HG03520 (cell line): ENCODE measurements around the gene ALKBH2.

ENCODE experiments used
- ATAC-seq: cut with Tn5 transposase; IDR thresholded peaks from one replicate; pipeline ENCODE4 v1.9.1; 2021; ENCODE audit warnings: mild to moderate bottlenecking, moderate library complexity; ENCODE audit not compliant: unreplicated experiment

Gene ALKBH2

DNA sequence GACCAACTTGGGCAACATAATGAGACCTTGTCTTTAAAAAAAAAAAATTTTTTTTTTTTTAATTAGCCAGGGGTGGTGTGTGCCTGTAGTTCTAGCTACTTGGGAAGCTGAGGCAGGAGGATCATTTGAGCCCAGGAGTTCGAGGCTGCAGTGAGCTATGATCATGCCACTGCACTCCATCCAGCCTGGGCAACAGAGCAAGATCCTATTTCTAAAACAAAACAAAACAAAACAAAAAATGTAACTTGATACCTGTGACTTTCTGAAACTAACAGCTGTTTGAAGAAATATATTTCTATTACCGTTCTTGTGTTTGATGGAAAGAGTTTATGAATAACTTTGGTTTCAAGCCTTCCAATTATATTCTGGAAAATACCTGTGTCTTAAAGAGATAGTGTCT, 21.4 kb upstream of the ALKBH2 start:
- ATAC-seq: no peak

DNA sequence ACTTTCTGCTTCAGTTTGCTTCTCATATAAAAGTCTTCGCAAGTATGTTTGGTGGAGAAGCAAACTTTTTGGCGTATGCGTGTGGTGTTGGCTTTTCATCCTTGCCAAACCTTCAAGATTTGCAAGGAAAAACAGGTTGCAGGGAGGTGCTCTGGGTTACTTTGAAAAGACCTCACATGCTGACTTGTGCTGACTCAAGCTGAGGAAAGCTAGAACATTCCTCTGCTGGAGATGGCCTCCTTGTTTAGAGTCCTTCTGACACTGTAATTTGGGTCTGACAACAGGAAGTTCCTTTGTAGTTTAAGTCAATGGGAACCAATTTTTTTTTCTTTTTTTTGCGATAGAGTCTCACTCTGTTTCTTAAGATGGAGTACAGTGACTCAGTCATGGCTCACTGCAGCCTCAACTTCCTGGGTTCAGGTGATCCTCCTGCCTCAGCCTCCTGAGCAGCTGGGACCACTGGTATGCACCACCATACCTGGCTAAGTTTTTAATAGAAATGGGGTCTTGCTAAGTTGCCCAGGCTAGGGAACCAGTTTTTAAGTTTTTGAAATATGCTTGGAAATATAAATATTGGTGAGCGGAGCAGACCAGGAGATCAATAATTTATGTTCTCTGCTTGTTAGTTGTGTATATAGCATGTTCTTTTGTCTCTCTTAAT, 20.5 kb upstream of the ALKBH2 start:
- ATAC-seq: no peak

DNA sequence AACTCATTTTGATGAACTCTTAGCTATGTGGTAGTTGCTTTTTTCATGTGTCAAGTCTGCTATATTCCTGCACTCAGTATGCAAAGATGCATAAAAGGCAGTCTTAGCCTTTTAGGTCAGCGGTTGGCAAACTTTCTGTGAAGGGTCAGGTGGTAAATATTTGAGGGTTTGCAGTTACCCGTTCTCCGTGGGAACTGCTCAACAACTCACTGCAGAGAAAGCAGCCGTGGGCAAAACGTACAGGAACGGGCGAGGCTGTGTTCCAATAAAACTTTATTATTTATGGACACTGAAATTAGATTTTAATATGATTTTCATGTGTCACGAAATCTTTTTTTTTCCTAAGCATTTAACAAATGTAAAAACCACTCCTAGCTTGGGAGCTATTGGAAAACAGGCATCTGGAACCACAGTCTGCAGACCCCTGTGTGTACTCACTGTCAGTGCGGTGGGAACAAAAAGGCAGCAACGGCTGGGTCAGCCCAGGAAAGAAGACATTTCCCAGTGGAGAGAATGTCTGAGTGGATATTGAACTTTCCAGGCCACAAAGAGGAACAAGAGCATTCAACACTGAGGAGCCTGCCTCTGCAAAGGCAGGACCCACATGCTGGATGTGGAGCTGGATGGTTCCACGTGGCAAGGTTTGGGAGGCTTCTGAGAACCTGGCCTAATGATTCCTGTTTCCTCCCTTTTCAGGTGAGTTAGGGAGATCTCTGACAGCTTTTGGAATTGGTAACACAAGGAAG, 19.6 kb upstream of the ALKBH2 start:
- no peak for ATAC-seq

DNA sequence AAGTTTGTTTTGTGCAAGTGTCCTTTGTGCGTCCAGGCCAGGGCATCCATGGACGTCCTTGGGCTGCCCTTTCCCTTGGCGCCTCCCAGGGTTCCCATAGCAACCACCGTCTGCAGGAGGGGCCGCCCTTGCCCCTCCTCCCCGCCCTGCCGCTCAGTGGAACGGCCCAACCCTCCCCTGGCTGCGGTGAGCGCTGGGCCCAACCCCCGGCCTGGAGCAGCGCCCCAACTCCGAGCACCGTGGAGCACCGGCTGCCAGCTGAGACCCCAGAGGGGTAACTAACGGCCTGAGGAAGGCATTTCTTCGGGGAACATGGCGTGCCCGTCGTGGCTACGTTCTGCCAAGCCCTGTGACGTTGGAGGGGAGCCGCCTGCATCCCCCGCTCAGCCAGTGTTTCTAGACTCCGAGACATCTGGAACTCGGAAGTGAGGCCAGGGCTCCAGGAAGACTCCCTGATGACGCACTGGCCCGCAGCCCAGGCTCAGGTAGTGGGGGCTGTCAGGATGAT, 17.8 kb upstream of the ALKBH2 start:
- no peak for ATAC-seq

DNA sequence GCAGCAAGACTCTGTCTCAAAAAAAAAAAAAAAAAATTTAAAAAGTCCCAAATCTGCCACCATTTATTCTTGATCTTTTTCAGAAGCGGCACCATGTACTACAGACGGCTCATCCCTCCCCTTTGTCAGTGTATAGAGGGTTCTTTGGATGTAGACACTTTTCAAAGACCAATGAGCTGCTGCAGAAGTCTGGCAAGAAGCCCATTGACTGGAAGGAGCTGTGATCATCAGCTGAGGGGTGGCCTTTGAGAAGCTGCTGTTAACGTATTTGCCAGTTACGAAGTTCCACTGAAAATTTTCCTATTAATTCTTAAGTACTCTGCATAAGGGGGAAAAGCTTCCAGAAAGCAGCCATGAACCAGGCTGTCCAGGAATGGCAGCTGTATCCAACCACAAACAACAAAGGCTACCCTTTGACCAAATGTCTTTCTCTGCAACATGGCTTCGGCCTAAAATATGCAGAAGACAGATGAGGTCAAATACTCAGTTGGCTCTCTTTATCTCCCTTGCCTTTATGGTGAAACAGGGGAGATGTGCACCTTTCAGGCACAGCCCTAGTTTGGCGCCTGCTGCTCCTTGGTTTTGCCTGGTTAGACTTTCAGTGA, 16.6 kb upstream of the ALKBH2 start:
- ATAC-seq: no peak

DNA sequence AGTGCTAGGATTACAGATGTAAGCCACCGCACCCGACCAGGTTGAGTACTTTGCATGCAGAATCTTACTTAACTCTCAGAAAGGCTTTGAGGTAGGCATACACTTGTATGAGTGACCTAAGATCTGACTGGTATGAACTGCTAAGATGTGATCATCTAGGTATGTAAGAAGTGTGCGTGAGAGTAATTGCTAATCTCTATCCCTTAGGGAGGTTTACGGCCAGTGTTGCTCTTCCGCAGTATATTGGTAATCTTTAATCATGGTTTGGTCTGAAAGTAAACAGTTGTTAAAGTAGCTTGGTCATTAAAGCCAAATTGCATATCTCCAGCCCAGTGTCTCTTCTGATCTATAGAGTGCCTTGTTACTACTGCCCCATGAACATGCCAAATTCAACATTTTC, 11.9 kb upstream of the ALKBH2 start:
- no peak for ATAC-seq

DNA sequence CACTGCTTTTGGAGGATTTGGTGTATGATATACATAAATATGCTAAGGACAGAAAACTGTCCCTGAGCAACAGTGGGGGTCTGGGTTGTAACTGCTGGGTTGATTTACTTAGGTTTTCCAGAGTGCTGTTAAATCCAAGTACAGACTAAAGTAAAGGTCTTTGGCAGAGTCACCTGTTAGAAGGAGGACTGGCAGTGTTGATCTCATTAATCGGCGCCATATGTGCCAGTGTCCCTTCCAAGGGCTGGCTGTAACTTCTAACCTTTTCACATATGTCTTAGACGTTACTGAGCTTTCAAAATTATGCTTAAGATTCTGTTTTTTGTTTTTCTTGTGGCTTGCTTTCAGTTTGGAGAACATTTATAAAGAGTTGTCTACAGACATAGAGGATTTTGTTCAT, 9.2 kb upstream of the ALKBH2 start:
- ATAC-seq: no peak

DNA sequence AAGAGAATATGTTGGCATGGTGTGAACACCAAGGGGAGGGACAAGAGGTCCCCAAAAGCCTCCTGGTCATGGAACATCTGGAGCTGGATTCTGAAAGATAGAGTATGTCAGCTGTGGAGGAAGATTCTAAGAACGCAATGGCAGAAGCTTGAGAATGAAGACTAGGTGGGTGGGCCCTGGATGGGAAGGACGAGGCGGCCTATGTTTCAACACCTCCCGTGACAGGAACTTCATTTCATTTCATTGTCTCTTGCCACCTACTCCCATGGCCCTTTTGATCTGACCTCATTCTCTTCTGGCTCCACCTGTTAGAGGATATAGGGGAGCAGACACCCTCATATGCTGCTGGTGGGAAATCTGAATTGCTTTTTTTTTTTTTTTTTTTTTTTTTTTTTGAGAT, 7.5 kb upstream of the ALKBH2 start:
- ATAC-seq: no peak

DNA sequence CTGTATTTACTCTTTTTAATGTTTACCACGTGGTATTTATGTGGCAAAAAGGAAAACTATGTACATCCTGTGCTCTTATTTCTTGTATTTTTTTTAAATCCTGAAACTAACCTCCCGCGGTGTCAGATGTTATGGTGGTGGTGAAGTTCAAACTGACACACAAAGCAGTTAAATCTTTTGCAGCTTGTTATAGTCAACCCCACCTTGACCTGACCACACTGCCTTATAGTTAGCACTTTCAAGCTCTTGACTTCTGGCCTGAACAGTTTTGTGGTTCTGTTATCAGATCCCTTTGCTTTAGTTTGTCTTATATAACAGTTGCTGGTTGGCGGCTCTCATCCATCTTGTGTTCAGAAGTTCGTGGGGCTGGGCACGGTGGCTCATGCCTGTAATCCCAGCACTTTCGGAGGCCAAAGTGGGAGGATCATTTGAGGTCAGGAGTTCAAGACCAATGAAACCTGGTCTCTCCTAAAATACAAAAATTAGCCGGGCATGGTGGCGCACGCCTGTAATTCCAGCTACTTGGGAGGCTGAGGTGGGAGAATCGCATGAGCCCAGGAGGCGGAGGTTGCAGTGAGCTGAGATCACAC, 6.3 kb upstream of the ALKBH2 start:
- no peak for ATAC-seq

DNA sequence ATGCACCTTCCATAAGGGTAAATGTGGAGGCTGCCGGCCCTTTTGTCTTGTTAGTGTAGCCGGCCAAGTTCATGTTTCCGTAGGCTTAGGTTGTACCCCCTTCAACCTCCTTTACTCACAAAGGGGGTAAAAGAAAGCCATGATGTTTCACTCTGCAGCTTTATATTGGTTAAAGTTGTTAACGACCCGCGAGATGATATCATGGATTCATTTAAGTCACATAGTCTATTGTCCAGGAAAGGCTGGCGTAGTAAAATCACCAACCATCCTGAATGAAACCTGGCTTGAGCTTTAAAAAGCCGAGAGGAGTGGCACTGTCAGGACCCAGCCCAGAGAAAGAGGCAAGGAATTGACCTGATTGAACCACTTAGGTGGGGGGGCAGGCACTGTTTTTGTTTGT, 5.4 kb upstream of the ALKBH2 start:
- no peak for ATAC-seq

DNA sequence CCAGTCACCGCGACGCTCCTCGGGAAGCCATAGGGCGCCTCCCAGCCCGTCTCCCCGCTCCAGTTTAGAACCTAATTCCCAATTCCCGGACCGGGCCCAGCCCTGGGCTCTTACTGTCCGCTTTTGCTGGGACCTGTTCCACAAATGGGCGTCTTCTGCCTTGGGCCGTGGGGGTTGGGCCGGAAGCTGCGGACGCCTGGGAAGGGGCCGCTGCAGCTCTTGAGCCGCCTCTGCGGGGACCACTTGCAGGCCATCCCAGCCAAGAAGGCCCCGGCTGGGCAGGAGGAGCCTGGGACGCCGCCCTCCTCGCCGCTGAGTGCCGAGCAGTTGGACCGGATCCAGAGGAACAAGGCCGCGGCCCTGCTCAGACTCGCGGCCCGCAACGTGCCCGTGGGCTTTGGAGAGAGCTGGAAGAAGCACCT, 4.9 kb upstream of the ALKBH2 start:
- peak; percentile 14 for ATAC-seq

DNA sequence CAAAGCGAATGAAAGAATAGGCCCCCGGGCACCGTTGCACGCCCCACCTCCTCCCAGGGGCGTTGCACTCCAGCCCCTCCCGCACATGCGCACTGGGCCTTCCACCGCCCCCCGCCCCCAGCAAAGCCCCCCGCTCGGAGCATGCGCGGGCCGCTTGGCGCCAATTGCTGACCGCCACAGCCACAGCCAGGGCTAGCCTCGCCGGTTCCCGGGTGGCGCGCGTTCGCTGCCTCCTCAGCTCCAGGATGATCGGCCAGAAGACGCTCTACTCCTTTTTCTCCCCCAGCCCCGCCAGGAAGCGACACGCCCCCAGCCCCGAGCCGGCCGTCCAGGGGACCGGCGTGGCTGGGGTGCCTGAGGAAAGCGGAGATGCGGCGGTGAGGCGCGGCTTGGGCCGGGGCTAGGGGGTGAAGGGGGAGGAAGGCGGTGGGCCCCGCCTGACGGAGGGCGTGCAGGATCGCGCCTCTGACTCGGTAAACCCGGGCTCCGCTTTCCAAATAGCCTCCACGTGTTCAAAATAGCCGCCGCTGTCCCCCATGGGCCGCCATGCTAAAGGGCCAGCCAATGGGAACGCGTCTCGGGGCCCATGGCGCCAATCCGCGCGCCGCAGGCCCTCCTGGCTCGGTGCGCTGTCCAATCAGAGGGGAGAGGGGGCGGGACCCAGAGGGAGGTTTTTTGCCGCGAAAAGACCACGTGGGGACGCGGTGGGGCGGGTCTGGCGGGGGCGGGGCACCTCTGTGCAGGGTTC, 4.3 kb upstream of the ALKBH2 start, which contains the start of gene UNG:
UNG (plus strand) TSS at position 163 of the 748 bp plus-strand sequence; CDS start at position 246, 83 bp downstream.
- ATAC-seq: peak; percentile 87

DNA sequence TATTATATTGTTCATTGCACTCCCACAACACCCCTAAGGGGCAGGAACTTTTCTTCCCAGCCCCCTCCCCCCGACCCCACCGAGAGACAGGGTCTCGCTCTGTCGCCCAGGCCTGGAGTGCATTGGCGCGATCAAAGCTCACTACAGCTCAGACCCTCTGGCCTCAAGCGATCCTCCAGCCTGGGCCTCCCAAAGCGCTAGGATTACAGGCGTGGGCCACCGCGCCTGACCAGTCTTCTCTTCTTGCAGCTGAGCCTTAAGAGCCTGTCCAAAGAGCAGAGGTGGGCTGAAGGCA, 3.8 kb upstream of the ALKBH2 start:
- ATAC-seq: no peak

DNA sequence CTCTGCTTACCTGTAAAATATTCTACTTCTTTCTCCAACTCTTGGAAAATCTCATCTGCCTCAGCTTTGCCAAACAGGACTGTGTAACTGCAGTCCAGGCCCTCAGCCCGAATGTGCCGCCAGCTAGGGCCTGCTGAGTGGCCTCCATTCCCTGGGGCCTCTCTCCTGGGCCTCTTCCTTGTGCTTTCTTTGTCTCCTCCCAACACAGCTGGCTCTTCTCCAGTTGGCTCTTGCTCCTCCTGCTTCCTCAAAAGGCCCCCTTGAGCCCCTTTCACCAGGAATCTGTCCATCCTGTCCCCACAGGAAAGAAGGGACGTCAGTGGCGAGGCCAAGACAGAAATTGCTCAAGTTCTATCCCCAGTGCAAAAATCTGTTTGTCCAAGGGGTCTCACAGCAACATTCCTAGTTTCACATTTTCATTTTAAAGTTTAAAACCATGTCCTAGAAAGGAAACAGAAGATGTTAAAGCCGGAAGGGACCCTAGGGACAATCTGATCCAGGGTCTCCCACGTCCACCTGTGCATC, 713 bp downstream of the ALKBH2 start:
- no peak for ATAC-seq

DNA sequence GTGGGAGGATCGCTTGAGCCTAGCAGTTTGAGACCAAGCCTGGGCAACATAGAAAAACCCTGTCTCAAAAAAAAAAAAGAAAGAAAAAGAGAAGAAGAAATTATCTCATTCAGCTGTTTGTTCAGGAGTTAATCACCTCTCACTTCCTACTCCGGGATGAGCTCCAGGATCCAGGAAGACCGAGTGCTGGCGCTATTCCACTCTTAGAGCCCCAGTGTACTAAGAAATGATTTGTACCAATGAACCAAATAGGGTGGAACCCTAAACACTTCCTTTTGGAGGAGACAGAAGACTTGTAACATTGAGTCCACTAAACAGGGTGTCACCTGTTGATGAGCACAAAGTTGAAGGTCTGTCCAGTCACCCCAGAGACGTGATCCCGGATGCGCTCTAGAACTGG, 3.6 kb downstream of the ALKBH2 start:
- no peak for ATAC-seq

DNA sequence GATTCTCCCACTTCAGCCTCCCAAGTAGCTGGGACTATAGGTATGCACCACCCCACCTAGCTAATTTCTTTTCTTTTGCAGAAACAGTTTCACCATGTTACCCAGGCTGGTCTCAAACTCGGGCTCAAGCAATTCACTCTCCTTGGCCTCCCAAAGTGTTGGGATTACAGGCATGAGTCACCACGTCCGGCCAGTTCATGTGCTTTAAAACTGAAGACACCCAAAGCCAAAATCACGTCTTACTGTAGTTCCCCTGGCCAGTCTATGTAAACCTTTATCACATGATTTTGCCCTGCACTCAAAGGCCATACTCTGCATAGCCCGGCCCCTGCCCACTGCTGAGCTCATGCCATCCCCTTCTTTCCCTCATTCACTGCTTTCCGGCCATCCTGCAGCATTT, 4.5 kb downstream of the ALKBH2 start:
- no peak for ATAC-seq

DNA sequence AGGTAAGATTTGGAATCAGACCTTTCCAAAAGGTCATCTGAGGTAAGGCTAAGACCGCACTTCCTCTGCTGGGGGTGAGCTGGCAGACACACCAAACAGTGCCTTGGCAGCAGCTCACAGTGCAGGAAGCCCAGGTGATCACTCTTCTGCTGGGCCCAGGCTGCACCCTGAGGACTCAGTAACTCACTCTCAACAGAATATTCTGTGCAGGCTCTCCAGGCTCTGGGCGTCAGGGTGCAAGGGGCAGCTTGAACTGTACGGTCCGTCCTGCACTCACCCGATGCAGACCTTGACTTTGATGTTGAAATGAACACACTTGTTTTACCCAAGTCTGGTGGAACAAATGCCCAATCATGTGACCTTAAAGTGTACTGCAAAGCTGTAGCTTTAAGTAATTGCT, 6.0 kb downstream of the ALKBH2 start:
- no peak for ATAC-seq

DNA sequence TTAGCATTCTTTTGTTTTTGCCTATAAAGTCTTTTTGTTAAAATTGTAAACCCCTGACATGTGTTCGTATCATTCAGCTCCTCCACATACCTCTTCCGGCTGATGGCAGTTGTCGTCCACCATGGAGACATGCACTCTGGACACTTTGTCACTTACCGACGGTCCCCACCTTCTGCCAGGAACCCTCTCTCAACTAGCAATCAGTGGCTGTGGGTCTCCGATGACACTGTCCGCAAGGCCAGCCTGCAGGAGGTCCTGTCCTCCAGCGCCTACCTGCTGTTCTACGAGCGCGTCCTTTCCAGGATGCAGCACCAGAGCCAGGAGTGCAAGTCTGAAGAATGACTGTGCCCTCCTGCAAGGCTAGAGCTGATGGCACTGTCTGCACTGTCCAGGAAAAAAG, 7.7 kb downstream of the ALKBH2 start:
- no peak for ATAC-seq

DNA sequence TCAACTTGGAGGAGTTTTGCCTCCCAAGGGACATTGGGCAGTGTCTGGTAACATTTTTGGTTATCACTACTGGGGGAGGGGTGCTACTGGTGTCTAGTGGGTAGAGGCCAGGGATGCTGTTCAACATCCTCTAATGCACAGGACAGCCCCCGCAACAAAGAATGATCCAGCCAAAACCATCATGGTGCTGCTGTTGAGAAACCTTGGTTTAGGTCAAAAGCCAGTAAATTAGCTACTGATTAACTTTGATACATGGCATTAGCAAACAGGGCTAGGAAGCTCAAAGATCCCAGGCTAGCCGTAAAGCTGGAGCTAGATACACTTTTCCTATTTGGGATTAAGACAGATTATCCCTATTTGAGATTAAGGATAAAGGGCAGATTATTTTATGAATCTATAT, 8.8 kb downstream of the ALKBH2 start:
- no peak for ATAC-seq

DNA sequence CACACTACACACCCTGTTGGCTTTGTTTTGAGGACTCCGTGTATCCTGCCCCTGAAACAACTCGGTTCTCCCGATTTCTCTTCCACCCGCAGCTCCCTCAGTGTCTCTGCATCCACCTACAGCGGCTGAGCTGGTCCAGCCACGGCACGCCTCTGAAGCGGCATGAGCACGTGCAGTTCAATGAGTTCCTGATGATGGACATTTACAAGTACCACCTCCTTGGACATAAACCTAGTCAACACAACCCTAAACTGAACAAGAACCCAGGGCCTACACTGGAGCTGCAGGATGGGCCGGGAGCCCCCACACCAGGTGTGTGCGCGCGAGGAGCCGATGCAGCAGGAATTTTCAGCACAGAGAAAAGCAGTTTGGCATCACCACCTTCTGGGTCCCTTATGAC, 10.5 kb downstream of the ALKBH2 start:
- ATAC-seq: no peak

DNA sequence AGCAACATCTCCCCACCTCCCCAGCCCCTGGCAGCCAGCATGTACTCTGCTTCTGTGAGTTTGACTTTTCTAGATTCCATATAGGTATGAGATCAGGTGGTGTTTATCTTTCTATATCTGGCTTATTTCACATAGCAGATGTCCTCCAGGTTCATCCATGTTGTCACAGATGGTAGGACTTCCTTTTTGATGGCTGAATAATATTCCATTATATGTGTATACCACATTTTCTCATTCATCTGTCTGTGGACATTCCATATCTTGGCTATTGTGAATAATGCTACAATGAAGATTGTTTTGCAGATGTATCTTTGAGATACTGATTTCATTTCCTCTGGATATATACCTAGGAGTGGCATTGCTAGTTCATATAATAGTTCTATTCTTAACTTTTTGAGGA, 18.4 kb downstream of the ALKBH2 start:
- ATAC-seq: no peak
